Measurements from ENCODE around the gene FBXL3. TPM values are rescaled to one million over a fixed set of nuclear protein-coding genes. Genes with fewer than 3 reads are reported as not detected.
"Not testable (repeated sequence)": the region's sequence is repeated elsewhere in the genome, so short reads cannot be mapped to it uniquely, and the experiment has no call there.

FBXL3 gene
- total RNA-seq, 1 donor from 2014 or later: 57.7 TPM

DNA sequence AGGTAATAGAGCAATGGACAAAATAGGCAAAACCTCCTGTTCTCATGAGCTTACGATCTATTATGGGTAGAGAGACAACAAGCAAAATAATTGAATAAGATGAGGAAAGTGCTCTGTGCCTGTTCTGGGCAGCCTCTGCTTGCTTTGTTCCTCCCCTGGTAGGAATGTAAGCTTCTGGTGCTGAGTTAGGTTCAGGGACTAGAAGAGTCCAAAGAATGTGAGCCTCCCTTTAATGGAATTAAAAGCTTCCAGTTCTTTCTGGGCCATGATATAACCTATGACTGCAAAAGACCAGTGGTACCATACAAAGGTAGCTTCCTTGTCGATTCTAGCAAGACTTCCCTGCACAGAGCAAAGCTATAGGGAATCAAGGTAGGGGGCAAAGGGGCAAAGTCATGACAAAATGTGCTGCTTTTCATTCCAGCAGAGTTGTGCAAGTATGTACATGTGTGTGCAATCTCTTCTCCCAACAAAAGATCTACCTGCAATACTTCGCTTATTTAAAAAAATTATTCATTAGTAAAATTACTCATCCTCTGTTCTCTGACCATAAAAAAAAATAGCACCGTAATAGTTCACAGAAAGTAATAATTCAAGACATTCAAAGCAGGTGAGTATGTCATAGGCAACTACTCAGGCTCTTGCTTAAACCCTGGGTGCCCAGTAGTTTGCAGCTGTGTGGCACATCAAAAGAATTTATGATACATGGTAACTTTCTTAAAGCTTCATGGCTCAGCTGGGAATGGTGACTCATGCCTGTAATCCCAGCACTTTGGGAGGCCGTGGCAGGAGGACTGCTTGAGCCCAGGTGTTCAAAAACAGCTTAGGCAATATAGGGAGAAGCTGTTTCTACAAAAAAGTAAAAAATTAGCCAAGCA, 57.2 kb downstream of the FBXL3 start:
- no peaks in the 10 kb centered on the region for H3K36me3 ChIP-seq
- TF ChIP-seq CTCF (IDR thresholded peaks at IDR 0.05): no peak
- DNase-seq (no peak), ATAC-seq (peak; percentile 44 to 52)
- H3K27me3 ChIP-seq (ENCODE audit: low read depth): no peaks in the 10 kb centered on the region
- H3K4me1 ChIP-seq: no peaks in the 10 kb centered on the region
- no peak overlapping the region for H3K27ac ChIP-seq
- intact Hi-C loops (cut with DNase I): no loop called here
- no peaks in the 10 kb centered on the region for H3K9me3 ChIP-seq
- H3K4me3 ChIP-seq: no peak overlapping the region

DNA sequence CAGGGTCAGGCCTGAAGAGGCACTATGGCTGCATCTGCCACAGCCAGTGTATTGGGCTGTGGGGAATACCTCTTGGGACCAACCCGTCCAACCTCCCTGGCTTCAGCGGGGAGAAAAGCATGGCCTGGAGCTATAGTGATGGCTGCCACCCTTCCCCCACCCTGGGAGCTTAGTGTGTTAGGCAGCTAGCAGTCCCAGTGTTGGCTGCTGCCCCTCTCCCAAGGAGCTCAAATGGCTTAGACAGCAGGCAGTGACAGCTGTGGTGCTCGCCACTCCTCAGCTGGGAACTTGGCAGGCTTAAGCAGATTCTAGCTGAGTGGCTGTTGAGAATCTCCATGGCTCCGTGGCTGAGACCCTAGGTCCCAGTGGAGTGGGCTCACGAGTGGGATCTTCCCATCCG, 58.9 kb downstream of the FBXL3 start:
- no peaks in the 10 kb centered on the region for H3K27me3 ChIP-seq (ENCODE audit: low read depth)
- TF ChIP-seq CTCF (IDR thresholded peaks at IDR 0.05): no peak
- no peak for DNase-seq
- no peaks in the 10 kb centered on the region for H3K36me3 ChIP-seq
- H3K9me3 ChIP-seq: no peaks in the 10 kb centered on the region
- no peak overlapping the region for H3K27ac ChIP-seq
- no peak for ATAC-seq
- intact Hi-C loops (cut with DNase I): no loop called here
- H3K4me1 ChIP-seq: no peaks in the 10 kb centered on the region
- no peak overlapping the region for H3K4me3 ChIP-seq

DNA sequence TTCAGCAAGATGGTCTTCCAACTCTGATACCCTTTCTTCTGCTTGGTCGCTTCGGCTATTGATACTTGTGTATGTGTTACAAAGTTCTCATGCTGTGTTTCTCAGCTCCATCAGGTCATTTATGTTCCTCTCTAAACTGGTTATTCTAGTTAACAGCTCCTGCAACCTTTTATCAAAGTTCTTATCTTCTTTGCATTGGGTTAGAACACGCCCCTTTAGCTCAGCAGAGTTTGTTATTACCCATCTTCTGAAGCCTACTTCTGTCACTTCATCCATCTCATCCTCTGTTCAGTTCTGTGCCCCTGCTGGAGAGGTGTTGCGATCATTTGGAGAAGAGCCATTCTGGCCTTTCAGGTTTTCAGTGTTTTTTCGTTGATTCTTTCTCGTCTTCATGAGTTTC, 59.9 kb downstream of the FBXL3 start:
- no peak for TF ChIP-seq CTCF (IDR thresholded peaks at IDR 0.05)
- Histone ChIP-seq H3K36me3 (no peaks in the 10 kb centered on the region), H3K4me3 (no peak overlapping the region), H3K9me3 (no peaks in the 10 kb centered on the region), H3K27ac (no peak overlapping the region), H3K4me1 (no peaks in the 10 kb centered on the region), H3K27me3 (ENCODE audit: low read depth) (no peaks in the 10 kb centered on the region)
- DNase-seq: no peak
- no peak for ATAC-seq
- intact Hi-C loops (cut with DNase I): no loop called here

- Histone ChIP-seq H3K36me3 (no peaks in the 10 kb centered on the region), H3K27me3 (ENCODE audit: low read depth) (no peaks in the 10 kb centered on the region), H3K4me1 (no peaks in the 10 kb centered on the region), H3K4me3 (no peak overlapping the region), H3K27ac (no peak overlapping the region), H3K9me3 (no peaks in the 10 kb centered on the region)
- intact Hi-C loops (cut with DNase I): no loop called here
- peak in 1 of 2 donors; percentile 57 for ATAC-seq
- TF ChIP-seq CTCF (IDR thresholded peaks at IDR 0.05): no peak
- DNase-seq: no peak
These were observed 61.1 kb downstream of the FBXL3 start for GRCh38 chr13:76965759-76966421.

- intact Hi-C loops (cut with DNase I); H3K4me1 ChIP-seq; H3K27ac ChIP-seq; H3K27me3 ChIP-seq (ENCODE audit: low read depth); ATAC-seq; H3K36me3 ChIP-seq; DNase-seq; H3K4me3 ChIP-seq; H3K9me3 ChIP-seq: not testable (repeated sequence)
These were observed 67.2 kb downstream of the FBXL3 start for GRCh38 chr13:76959734-76960133.
